HUES6 (cell line): ENCODE measurements around the gene SLC12A8.

Experiments
- H3K27ac ChIP-seq: 2 replicates; pipeline ENCODE4 v1.7.0; 2013; ENCODE audit warnings: low read depth, mild to moderate bottlenecking, low read length, inconsistent platforms
- H3K27me3 ChIP-seq: 2 replicates; pipeline ENCODE4 v1.6.1; 2013; ENCODE audit warnings: low read length; ENCODE audit not compliant: control insufficient read depth, insufficient read depth
- H3K36me3 ChIP-seq: 2 replicates; pipeline ENCODE4 v1.6.1; 2013; ENCODE audit warnings: low read length; ENCODE audit not compliant: control insufficient read depth, insufficient read depth
- H3K4me1 ChIP-seq: 2 replicates; pipeline ENCODE4 v1.6.1; 2013; ENCODE audit warnings: low read length; ENCODE audit not compliant: control insufficient read depth, insufficient read depth
- H3K4me3 ChIP-seq: 2 replicates; pipeline ENCODE4 v1.5.1; 2013; ENCODE audit warnings: low read depth, low read length
- H3K9ac ChIP-seq: one replicate; pipeline ENCODE4 v1.6.1; 2013; ENCODE audit warnings: mild to moderate bottlenecking, low read length
- H3K9me3 ChIP-seq: 2 replicates; pipeline ENCODE4 v1.6.1; 2013; ENCODE audit warnings: low read depth, low read length; ENCODE audit not compliant: control insufficient read depth, insufficient read depth

The SLC12A8 gene

DNA sequence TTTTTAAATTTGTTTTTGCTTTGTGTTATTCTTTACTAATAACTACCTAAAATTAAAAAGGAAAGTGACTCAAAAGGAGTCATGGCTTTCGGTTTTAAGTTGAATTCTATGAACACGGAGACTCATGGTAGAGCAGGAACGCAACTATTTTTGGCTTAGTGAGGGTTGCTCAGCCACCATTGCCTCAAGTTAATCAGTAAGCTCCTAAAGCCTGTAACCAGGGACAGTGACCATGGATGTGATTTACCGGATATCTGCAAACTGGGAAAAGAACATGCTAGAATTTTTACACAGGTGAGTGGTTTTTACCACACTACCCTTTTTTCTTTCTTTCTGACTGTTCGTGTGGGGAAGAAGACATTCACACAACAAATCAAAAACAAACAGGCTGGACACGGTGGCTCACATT is 11.8 kb downstream of the SLC12A8 start:
- Histone ChIP-seq H3K36me3 (no peaks in the 10 kb centered on the region), H3K9ac (no peak overlapping the region), H3K27ac (no peak overlapping the region), H3K4me1 (no peaks in the 10 kb centered on the region), H3K9me3 (no peaks in the 10 kb centered on the region), H3K4me3 (no peak overlapping the region), H3K27me3 (no peaks in the 10 kb centered on the region)

GRCh38 chr3:125194849-125195601 is 17.5 kb downstream of the SLC12A8 start:
- Histone ChIP-seq H3K9me3 (no peaks in the 10 kb centered on the region), H3K36me3 (no peaks in the 10 kb centered on the region), H3K27me3 (no peaks in the 10 kb centered on the region), H3K4me1 (peaks cover 30% of the 10 kb centered on the region), H3K4me3 (no peak overlapping the region), H3K27ac (no peak overlapping the region), H3K9ac (no peak overlapping the region)

DNA sequence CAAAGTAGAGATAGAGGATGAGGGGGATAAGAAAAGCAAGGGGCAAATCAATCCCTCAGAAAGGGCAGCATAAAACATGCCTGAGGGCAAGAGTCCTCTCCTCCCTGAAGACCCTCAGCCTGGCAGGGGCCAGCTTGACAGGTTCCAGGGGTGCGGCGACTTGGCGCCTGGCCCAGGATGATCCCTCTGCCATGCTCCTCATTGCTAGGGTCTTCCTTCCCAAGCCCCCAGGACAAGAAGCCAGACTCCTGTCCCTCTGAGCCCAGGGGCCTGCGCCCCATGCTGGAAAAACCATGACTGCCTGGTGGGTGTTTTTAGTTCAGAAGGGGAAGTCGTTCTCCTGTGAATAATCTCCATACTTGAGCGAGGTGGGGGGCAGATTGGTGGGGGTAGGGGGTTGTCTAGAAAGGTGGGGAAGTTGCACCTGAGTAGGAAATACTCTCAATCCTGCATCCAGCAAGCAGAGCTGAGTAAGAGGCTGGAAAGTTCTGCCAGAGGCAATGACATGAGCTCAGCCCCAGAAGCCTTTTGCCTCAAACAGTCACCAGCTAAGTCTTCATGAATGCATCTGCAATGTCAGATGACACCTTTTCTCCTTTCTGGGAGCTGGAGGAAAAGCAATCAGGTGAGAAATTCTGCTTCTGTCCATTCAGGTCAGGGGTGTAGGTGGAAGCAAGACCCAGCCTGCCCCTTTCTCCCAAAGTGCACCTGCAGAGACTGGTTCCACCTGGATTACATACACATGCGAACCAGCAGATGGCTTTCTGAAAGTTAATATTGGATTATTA is 18.3 kb downstream of the SLC12A8 start:
- no peak overlapping the region for H3K27ac ChIP-seq
- no peak overlapping the region for H3K9ac ChIP-seq
- no peaks in the 10 kb centered on the region for H3K9me3 ChIP-seq
- no peaks in the 10 kb centered on the region for H3K36me3 ChIP-seq
- H3K4me3 ChIP-seq, result no peak overlapping the region
- H3K27me3 ChIP-seq, result no peaks in the 10 kb centered on the region
- H3K4me1 ChIP-seq, result peaks cover 30% of the 10 kb centered on the region

- Histone ChIP-seq H3K4me1 (peaks cover 35% of the 10 kb centered on the region), H3K4me3 (no peak overlapping the region), H3K27me3 (no peaks in the 10 kb centered on the region), H3K9me3 (no peaks in the 10 kb centered on the region), H3K36me3 (peaks cover 5% of the 10 kb centered on the region; the same call in 1 of the 2 replicates), H3K9ac (no peak overlapping the region), H3K27ac (no peak overlapping the region)
These were observed 20.1 kb downstream of the SLC12A8 start for GRCh38 chr3:125192190-125193035.

- H3K27me3 ChIP-seq, result no peaks in the 10 kb centered on the region
- peaks cover 36% of the 10 kb centered on the region for H3K4me1 ChIP-seq
- no peak overlapping the region for H3K27ac ChIP-seq
- H3K9me3 ChIP-seq, result no peaks in the 10 kb centered on the region
- no peak overlapping the region for H3K4me3 ChIP-seq
- H3K36me3 ChIP-seq, result peaks cover 5% of the 10 kb centered on the region; the same call in 1 of the 2 replicates
- H3K9ac ChIP-seq, result no peak overlapping the region
These were observed 20.8 kb downstream of the SLC12A8 start for GRCh38 chr3:125191730-125192129.

DNA sequence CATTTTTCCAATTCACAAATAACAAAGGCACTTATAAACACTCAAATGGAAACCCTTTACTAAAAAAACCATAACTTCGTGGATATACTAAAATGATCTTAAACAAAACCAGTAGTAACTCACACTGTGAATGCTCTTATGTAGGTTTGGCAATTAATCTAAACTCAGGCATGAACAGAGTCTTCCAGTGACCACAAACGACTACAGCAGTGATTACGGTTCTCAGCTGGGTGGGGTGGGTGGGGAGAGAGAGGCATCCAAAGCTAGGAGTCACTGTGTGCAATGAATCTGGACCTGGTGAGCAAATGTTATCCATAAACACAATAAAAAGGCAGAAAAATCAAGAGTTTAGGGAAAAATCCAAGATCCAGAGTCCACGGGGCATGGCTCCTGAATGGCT is 21.3 kb downstream of the SLC12A8 start:
- Histone ChIP-seq H3K27me3 (no peaks in the 10 kb centered on the region), H3K36me3 (peaks cover 5% of the 10 kb centered on the region; the same call in 1 of the 2 replicates), H3K9ac (no peak overlapping the region), H3K4me3 (no peak overlapping the region), H3K27ac (no peak overlapping the region), H3K9me3 (no peaks in the 10 kb centered on the region), H3K4me1 (peaks cover 36% of the 10 kb centered on the region)

DNA sequence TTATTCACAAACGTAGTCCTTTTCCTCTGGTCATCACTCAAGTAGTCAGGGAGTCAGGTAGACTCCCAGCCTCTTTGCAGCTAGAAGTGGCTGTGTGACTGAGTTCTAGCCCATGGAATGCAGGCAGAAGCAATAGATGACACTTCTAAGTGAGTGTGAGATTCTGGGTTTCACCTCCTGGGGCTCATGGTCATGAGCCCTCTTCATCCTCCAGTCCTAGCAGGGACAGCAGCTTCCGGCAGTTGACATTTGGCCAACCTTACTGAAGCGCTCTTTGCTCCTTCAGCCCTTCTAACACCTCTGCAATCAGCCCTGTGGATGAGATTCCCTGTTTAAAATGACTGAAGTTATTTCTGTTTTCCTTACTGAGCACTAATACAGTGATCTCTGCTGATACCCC is 21.8 kb downstream of the SLC12A8 start:
- Histone ChIP-seq H3K4me1 (peaks cover 36% of the 10 kb centered on the region), H3K36me3 (peaks cover 5% of the 10 kb centered on the region; the same call in 1 of the 2 replicates), H3K4me3 (no peak overlapping the region), H3K27me3 (no peaks in the 10 kb centered on the region), H3K9me3 (no peaks in the 10 kb centered on the region), H3K27ac (no peak overlapping the region), H3K9ac (no peak overlapping the region)

DNA sequence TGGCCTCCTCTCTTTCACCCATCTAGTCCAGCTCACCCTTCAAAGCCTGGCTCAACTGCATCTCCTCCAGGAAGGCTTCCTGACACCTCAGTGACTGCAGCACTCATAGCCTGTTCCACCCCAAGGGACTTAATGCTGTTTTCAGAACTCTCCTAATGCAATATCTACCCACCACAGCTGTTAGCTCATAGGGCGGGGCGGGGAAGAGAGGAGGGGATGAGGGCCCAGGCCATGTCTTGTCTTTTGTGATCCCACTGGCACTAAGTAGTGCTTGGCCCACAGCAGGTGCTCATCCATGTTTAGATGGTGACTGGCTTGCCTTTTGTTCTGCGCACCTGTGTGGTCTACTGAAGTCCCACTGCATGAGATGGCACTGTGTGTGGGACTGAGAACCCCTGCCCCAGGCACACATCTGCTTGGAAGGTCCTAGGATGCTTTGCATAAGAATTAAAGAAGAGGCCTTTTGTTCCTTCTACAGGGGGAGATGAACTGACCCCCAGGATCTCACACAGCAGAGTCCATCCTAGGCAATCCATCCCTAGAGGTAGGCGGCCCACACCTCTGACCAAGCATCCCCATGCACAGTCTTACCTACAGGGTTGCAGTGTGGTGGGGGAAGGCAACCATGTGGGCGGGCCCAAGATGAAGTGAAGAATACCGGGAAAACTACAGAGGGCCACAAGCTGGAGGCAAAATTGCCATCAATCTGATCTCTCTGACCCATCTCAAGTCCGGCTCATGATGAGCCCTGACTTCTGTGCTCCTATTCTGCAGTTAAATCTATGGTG is 23.0 kb downstream of the SLC12A8 start:
- Histone ChIP-seq H3K9me3 (no peaks in the 10 kb centered on the region), H3K27ac (no peak overlapping the region), H3K36me3 (peaks cover 5% of the 10 kb centered on the region; the same call in 1 of the 2 replicates), H3K4me3 (no peak overlapping the region), H3K9ac (no peak overlapping the region), H3K27me3 (no peaks in the 10 kb centered on the region), H3K4me1 (peaks cover 32% of the 10 kb centered on the region)

DNA sequence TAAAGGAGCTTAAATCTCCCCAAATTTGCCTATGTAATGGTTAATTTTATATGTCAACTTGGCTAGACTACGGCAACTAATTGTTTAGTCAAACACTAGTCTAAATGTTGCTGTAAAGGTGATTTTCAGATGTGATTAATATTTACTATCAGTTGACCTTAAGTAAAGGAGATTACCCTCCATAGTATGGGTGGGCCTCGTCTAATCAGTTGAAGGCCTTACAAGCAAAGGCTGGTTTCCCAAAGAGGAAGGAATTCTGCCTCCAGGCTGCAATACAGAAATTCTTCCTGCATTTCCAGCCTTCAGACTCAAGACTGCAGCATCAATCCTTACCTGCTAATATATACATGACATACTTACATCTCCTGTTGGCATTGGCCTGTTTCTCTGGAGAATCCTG is 23.6 kb downstream of the SLC12A8 start:
- Histone ChIP-seq H3K27ac (no peak overlapping the region), H3K9ac (no peak overlapping the region), H3K27me3 (no peaks in the 10 kb centered on the region), H3K9me3 (no peaks in the 10 kb centered on the region), H3K36me3 (peaks cover 5% of the 10 kb centered on the region; the same call in 1 of the 2 replicates), H3K4me1 (peaks cover 26% of the 10 kb centered on the region), H3K4me3 (no peak overlapping the region)

GRCh38 chr3:125187599-125187910 is 25.0 kb downstream of the SLC12A8 start:
- no peaks in the 10 kb centered on the region for H3K27me3 ChIP-seq
- no peak overlapping the region for H3K9ac ChIP-seq
- H3K27ac ChIP-seq, result no peak overlapping the region
- H3K4me3 ChIP-seq, result no peak overlapping the region
- H3K36me3 ChIP-seq, result peaks cover 5% of the 10 kb centered on the region; the same call in 1 of the 2 replicates
- H3K4me1 ChIP-seq, result peaks cover 17% of the 10 kb centered on the region
- H3K9me3 ChIP-seq, result no peaks in the 10 kb centered on the region
